ENCODE results near the gene RRP9. TPM values are rescaled to one million over a fixed set of nuclear protein-coding genes. Genes with fewer than 3 reads are reported as not detected.
A peak's percentile ranks its signal among the peaks of the same experiment; 100 is the strongest.

RRP9 gene
- total RNA-seq, 1 donor from 2014 or later: 10.5 TPM

GRCh38 chr3:51949121-51949520, 7.4 kb upstream of the RRP9 start:
- Histone ChIP-seq H3K9ac (no peak overlapping the region), H3K36me3 (no peaks in the 10 kb centered on the region), H3F3A (ENCODE audit: low read depth) (no peaks in the 10 kb centered on the region), H3K9me3 (ENCODE audit: low read depth) (no peaks in the 10 kb centered on the region), H3K27ac (no peak overlapping the region), H4K20me1 (ENCODE audit: low read depth) (no peaks in the 10 kb centered on the region), H3K79me2 (ENCODE audit: low read depth) (no peaks in the 10 kb centered on the region), H2AFZ (replicated peaks) (no peak overlapping the region), H3K27me3 (peaks cover 60% of the 10 kb centered on the region), H3K4me3 (no peak overlapping the region), H3K4me1 (peaks cover 4% of the 10 kb centered on the region), H3K4me2 (no peak overlapping the region)
- Mint-ChIP-seq H3K4me3 (no peak overlapping the region), H3K27me3 (ENCODE audit: insufficient read depth, low read depth) (peaks cover 6% of the 10 kb centered on the region), H3K9me3 (no peaks in the 10 kb centered on the region), H3K36me3 (no peaks in the 10 kb centered on the region), H3K27ac (no peak overlapping the region), H3K4me1 (peaks cover 10% of the 10 kb centered on the region)
- no peak for DNase-seq (ENCODE audit: low spot score)
- TF ChIP-seq EZH2phosphoT487 (IDR thresholded peaks at IDR 0.05): no peak
- no peak for TF ChIP-seq EZH2 (IDR thresholded peaks at IDR 0.05)
- TF ChIP-seq CTCF (IDR thresholded peaks at IDR 0.05): no peak

GRCh38 chr3:51948016-51948580, 6.4 kb upstream of the RRP9 start:
- no peaks in the 10 kb centered on the region for H4K20me1 ChIP-seq (ENCODE audit: low read depth)
- H3K27ac Mint-ChIP-seq: no peak overlapping the region
- DNase-seq (ENCODE audit: low spot score): no peak
- H3K4me1 Mint-ChIP-seq: peaks cover 2% of the 10 kb centered on the region
- H3K9me3 ChIP-seq (ENCODE audit: low read depth): no peaks in the 10 kb centered on the region
- H3F3A ChIP-seq (ENCODE audit: low read depth): no peaks in the 10 kb centered on the region
- peaks cover 53% of the 10 kb centered on the region for H3K27me3 ChIP-seq
- no peak overlapping the region for H3K27ac ChIP-seq
- H3K4me3 ChIP-seq: no peak overlapping the region
- TF ChIP-seq CTCF (IDR thresholded peaks at IDR 0.05) (no peak), EZH2 (IDR thresholded peaks at IDR 0.05) (no peak), EZH2phosphoT487 (IDR thresholded peaks at IDR 0.05) (no peak)
- H3K27me3 Mint-ChIP-seq (ENCODE audit: insufficient read depth, low read depth): peaks cover 10% of the 10 kb centered on the region
- H3K79me2 ChIP-seq (ENCODE audit: low read depth): no peaks in the 10 kb centered on the region
- no peaks in the 10 kb centered on the region for H3K36me3 ChIP-seq
- no peaks in the 10 kb centered on the region for H3K4me1 ChIP-seq
- no peaks in the 10 kb centered on the region for H3K9me3 Mint-ChIP-seq
- H3K4me2 ChIP-seq: no peak overlapping the region
- no peak overlapping the region for H2AFZ ChIP-seq (replicated peaks)
- H3K36me3 Mint-ChIP-seq: no peaks in the 10 kb centered on the region
- H3K4me3 Mint-ChIP-seq: no peak overlapping the region
- H3K9ac ChIP-seq: no peak overlapping the region

GRCh38 chr3:51947215-51947900, 5.7 kb upstream of the RRP9 start:
- peaks cover 1% of the 10 kb centered on the region for H3K4me1 ChIP-seq
- no peaks in the 10 kb centered on the region for H3K9me3 Mint-ChIP-seq
- no peaks in the 10 kb centered on the region for H3K4me1 Mint-ChIP-seq
- peak overlapping the region; percentile 69 for H3K27ac Mint-ChIP-seq
- H3K9ac ChIP-seq: no peak overlapping the region
- no peak for DNase-seq (ENCODE audit: low spot score)
- TF ChIP-seq EZH2phosphoT487 (IDR thresholded peaks at IDR 0.05): no peak
- TF ChIP-seq EZH2 (IDR thresholded peaks at IDR 0.05): no peak
- TF ChIP-seq CTCF (IDR thresholded peaks at IDR 0.05): no peak
- peaks cover 10% of the 10 kb centered on the region for H3K27me3 Mint-ChIP-seq (ENCODE audit: insufficient read depth, low read depth)
- H3K27ac ChIP-seq: no peak overlapping the region
- H3K4me2 ChIP-seq: no peak overlapping the region
- H3K27me3 ChIP-seq: peaks cover 52% of the 10 kb centered on the region
- no peak overlapping the region for H3K4me3 ChIP-seq
- no peaks in the 10 kb centered on the region for H3K36me3 ChIP-seq
- H4K20me1 ChIP-seq (ENCODE audit: low read depth): no peaks in the 10 kb centered on the region
- no peak overlapping the region for H2AFZ ChIP-seq (replicated peaks)
- no peaks in the 10 kb centered on the region for H3K36me3 Mint-ChIP-seq
- H3K4me3 Mint-ChIP-seq: no peak overlapping the region
- no peaks in the 10 kb centered on the region for H3K9me3 ChIP-seq (ENCODE audit: low read depth)
- no peaks in the 10 kb centered on the region for H3F3A ChIP-seq (ENCODE audit: low read depth)
- no peaks in the 10 kb centered on the region for H3K79me2 ChIP-seq (ENCODE audit: low read depth)

Data from neural progenitor cell (in vitro differentiated cells).